Measurements from ENCODE around the gene PDE8A.

- TF ChIP-seq REST (IDR thresholded peaks at IDR 0.05; ENCODE audit: unreplicated experiment) = no peak
- TF ChIP-seq POLR2AphosphoS5 (IDR thresholded peaks at IDR 0.05; ENCODE audit: low read depth) = no peak
- no peak for TF ChIP-seq CTCF (conservative IDR thresholded peaks at IDR 0.05; ENCODE audit: low read depth in 2 of 2)
- TF ChIP-seq NANOG (IDR thresholded peaks at IDR 0.05; ENCODE audit: borderline replicate concordance) = no peak
- TF ChIP-seq EZH2 (IDR thresholded peaks at IDR 0.05; ENCODE audit: low read depth, unreplicated experiment) = no peak
Observed at GRCh38 chr15:85116494-85116893, 134.8 kb downstream of the PDE8A start.
